Right lobe of liver (tissue), 4 donors: ENCODE measurements around the gene ISM2.

ENCODE experiments used
- CTCF ChIP-seq, 4 donors: fragments of 200-600 bp in 3 of 4; fragments of 450-650 bp in 1 of 4; IDR thresholded peaks; one replicate each; pipeline versions ENCODE4 v1.5.1 to v1.8.0; 2016 to 2022; ENCODE audit warnings: antibody characterized with exemption in 4 of 4, mild to moderate bottlenecking in 2 of 4
- POLR2A ChIP-seq: fragments of 450-650 bp; IDR thresholded peaks from one replicate; pipeline ENCODE4 v1.6.1; 2017; ENCODE audit warnings: antibody characterized with exemption, mild to moderate bottlenecking
- donor health status: DM: no; HTN: no; CAD: no.
- donor health status: DM: no; HTN: no; CAD: no.
- donor health status: DM: no; HTN: yes; CAD: no.

- TF ChIP-seq CTCF (IDR thresholded peaks at IDR 0.05): no peak
- TF ChIP-seq POLR2A: no peak
These were observed 29.5 kb downstream of the ISM2 start for GRCh38 chr14:77469067-77469505.
